Stimulated activated CD8-positive, alpha-beta memory T cell treated with anti-CD3 and anti-CD28 coated beads, Interleukin-15, amount 100 ng/mL, for 1 hour (primary cell): ENCODE measurements around the gene PTPRK.

Experiments used
- DNase-seq: peaks from one replicate; pipeline ENCODE4 v3.0.0-alpha.2; 2020; ENCODE audit warnings: low read depth

Gene PTPRK

GRCh38 chr6:128284128-128284527, 236.3 kb downstream of the PTPRK start:
- no peak for DNase-seq

GRCh38 chr6:128282961-128283360, 237.4 kb downstream of the PTPRK start:
- no peak for DNase-seq

GRCh38 chr6:128280960-128281359, 239.4 kb downstream of the PTPRK start:
- no peak for DNase-seq

GRCh38 chr6:128280066-128280465, 240.3 kb downstream of the PTPRK start:
- no peak for DNase-seq

- DNase-seq: no peak
Measured at GRCh38 chr6:128278836-128279235, 241.6 kb downstream of the PTPRK start.

- DNase-seq: no peak
Measured at GRCh38 chr6:128277379-128277778, 243.0 kb downstream of the PTPRK start.

- no peak for DNase-seq
Measured at GRCh38 chr6:128276311-128276710, 244.1 kb downstream of the PTPRK start.

- no peak for DNase-seq
Measured at GRCh38 chr6:128275681-128276080, 244.7 kb downstream of the PTPRK start.

- DNase-seq: no peak
Measured at GRCh38 chr6:128275030-128275429, 245.4 kb downstream of the PTPRK start.

GRCh38 chr6:128271527-128271926, 248.9 kb downstream of the PTPRK start:
- no peak for DNase-seq

- DNase-seq: no peak
Measured at GRCh38 chr6:128271011-128271410, 249.4 kb downstream of the PTPRK start.

- no peak for DNase-seq
Measured at GRCh38 chr6:128266946-128267345, 253.5 kb downstream of the PTPRK start.

- no peak for DNase-seq
Measured at GRCh38 chr6:128265706-128266105, 254.7 kb downstream of the PTPRK start.

- DNase-seq: no peak
Measured at GRCh38 chr6:128259730-128260685, 260.4 kb downstream of the PTPRK start.

- no peak for DNase-seq
Measured at GRCh38 chr6:128259029-128259724, 261.2 kb downstream of the PTPRK start.

GRCh38 chr6:128256095-128256494, 264.3 kb downstream of the PTPRK start:
- DNase-seq: no peak

GRCh38 chr6:128252341-128253176, 267.8 kb downstream of the PTPRK start:
- no peak for DNase-seq

GRCh38 chr6:128251445-128252340, 268.7 kb downstream of the PTPRK start:
- no peak for DNase-seq

- no peak for DNase-seq
Measured at GRCh38 chr6:128250370-128251070, 269.9 kb downstream of the PTPRK start.

GRCh38 chr6:128249429-128249828, 271.0 kb downstream of the PTPRK start:
- no peak for DNase-seq
